ENCODE results near the gene BATF2. TPM values are rescaled to one million over a fixed set of nuclear protein-coding genes. Genes with fewer than 3 reads are reported as not detected.

BATF2 gene
- total and polyA plus RNA-seq, 10 of the 15 experiments (the other 5 are each of a cell fraction or from before 2014, with no cell fraction given), result 0.18 to 1.1 (median 0.38) TPM; not detected in 1

GRCh38 chr11:64996710-64997380, at the start of gene BATF2 (continued):
- TF ChIP-seq ATF2 (IDR thresholded peaks at IDR 0.05; ENCODE audit: low read length) (no peak), IRF5 (IDR thresholded peaks at IDR 0.05; ENCODE audit: borderline replicate concordance) (no peak), HDAC2 (IDR thresholded peaks at IDR 0.05) (no peak), ZBTB40 (IDR thresholded peaks at IDR 0.05; ENCODE audit: borderline replicate concordance) (no peak), RUNX3 (IDR thresholded peaks at IDR 0.05; ENCODE audit: low read length) (0 out of 2 replicates have a peak, but pooled peaks have one; percentile 10), REST (IDR thresholded peaks at IDR 0.05; ENCODE audit: low read depth, low read length) (0 out of 2 replicates have a peak, but pooled peaks have one; percentile 33), SREBF1 (IDR thresholded peaks at IDR 0.05; ENCODE audit: low read length) (no peak)
